Stimulated activated CD8-positive, alpha-beta memory T cell treated with anti-CD3 and anti-CD28 coated beads, Interleukin-4, amount 100 ng/mL, for 4 hours (primary cell): ENCODE results near the gene PPTC7.
"Not testable (repeated sequence)": the region's sequence is repeated elsewhere in the genome, so short reads cannot be mapped to it uniquely, and the experiment has no call there.

Experiments used
- DNase-seq, 2 donors: peaks; one replicate each; pipeline ENCODE4 v3.0.0-alpha.2; 2020; ENCODE audit warnings: low read depth in 2 of 2, low spot score in 1 of 2

PPTC7 gene

GRCh38 chr12:110536834-110537604 is 46.1 kb downstream of the PPTC7 start:
- DNase-seq, result no peak

GRCh38 chr12:110534811-110535210 is 48.3 kb downstream of the PPTC7 start:
- no peak for DNase-seq

- DNase-seq, result no peak
Observed at GRCh38 chr12:110533607-110534006, 49.5 kb downstream of the PPTC7 start.

GRCh38 chr12:110532644-110533043 is 50.5 kb downstream of the PPTC7 start:
- DNase-seq, result no peak

GRCh38 chr12:110531741-110532333 is 51.3 kb downstream of the PPTC7 start:
- DNase-seq, result no peak

- no peak for DNase-seq
Observed at GRCh38 chr12:110530511-110530910, 52.6 kb downstream of the PPTC7 start.

GRCh38 chr12:110528277-110528839 is 54.8 kb downstream of the PPTC7 start:
- DNase-seq, result no peak

- DNase-seq, result not testable (repeated sequence)
Observed at GRCh38 chr12:110520876-110521712, 62.0 kb downstream of the PPTC7 start.

- DNase-seq, result not testable (repeated sequence)
Observed at GRCh38 chr12:110518014-110518413, 65.1 kb downstream of the PPTC7 start.

- DNase-seq, result no peak
Observed at GRCh38 chr12:110516995-110517394, 66.1 kb downstream of the PPTC7 start.

GRCh38 chr12:110514363-110514762 is 68.8 kb downstream of the PPTC7 start:
- DNase-seq, result no peak

- DNase-seq, result no peak
Observed at GRCh38 chr12:110513842-110514241, 69.3 kb downstream of the PPTC7 start.

- DNase-seq, result no peak
Observed at GRCh38 chr12:110508071-110508586, 75.0 kb downstream of the PPTC7 start.

- no peak for DNase-seq
Observed at GRCh38 chr12:110505332-110505731, 77.8 kb downstream of the PPTC7 start.

- DNase-seq, result no peak
Observed at GRCh38 chr12:110503432-110503831, 79.7 kb downstream of the PPTC7 start.

GRCh38 chr12:110501752-110502738 is 81.1 kb downstream of the PPTC7 start, which contains the start of the genes RAD9B and VPS29:
TSS of gene RAD9B (plus strand) at chr12:110502331. CDS start at chr12:110502338, 7 bp downstream.
TSS of gene VPS29 (minus strand) at chr12:110502111. CDS start at chr12:110502051, 60 bp downstream.
- DNase-seq, result peak; percentile 97 to 98

- no peak for DNase-seq
Observed at GRCh38 chr12:110501399-110501751, 81.7 kb downstream of the PPTC7 start.

- no peak for DNase-seq
Observed at GRCh38 chr12:110498984-110499706, 84.0 kb downstream of the PPTC7 start.
